Natural killer cell (primary cell): Measurements from ENCODE around the gene PGRMC2. TPM values are rescaled to one million over a fixed set of nuclear protein-coding genes. Genes with fewer than 3 reads are reported as not detected.

ENCODE experiments used
- ATAC-seq, 3 donors: fragments of 150-1000 bp in 2 of 3; fragments of 200-7000 bp in 1 of 3; cut with Tn5 transposase; 1 replicate in 1 of 3; 2 replicates in 2 of 3; pipeline ENCODE4 v1.10.0; 2021; ENCODE audit warnings: mild to moderate bottlenecking in 2 of 3, moderate library complexity in 2 of 3
- DNase-seq, 2 donors: peaks; one replicate each; pipeline versions ENCODE4 v3.0.0 to v3.0.0-alpha.2; 2013 to 2021; ENCODE audit warnings: mixed read lengths in 1 of 2
- H3K27ac ChIP-seq: one replicate; pipeline ENCODE4 v1.5.1; 2013; ENCODE audit warnings: mild to moderate bottlenecking, low read length
- H3K27me3 ChIP-seq: one replicate; pipeline ENCODE4 v1.6.1; 2013; ENCODE audit warnings: low read length; ENCODE audit not compliant: control insufficient read depth, insufficient read depth
- H3K36me3 ChIP-seq: one replicate; pipeline ENCODE4 v1.6.1; 2013; ENCODE audit warnings: low read length; ENCODE audit not compliant: control insufficient read depth, insufficient read depth
- H3K4me1 ChIP-seq: one replicate; pipeline ENCODE4 v1.6.1; 2013; ENCODE audit warnings: low read length; ENCODE audit not compliant: control insufficient read depth, insufficient read depth
- H3K4me3 ChIP-seq: one replicate; pipeline ENCODE4 v1.5.1; 2013; ENCODE audit warnings: low read length
- H3K9me3 ChIP-seq: one replicate; pipeline ENCODE4 v1.6.1; 2013; ENCODE audit warnings: low read length; ENCODE audit not compliant: control insufficient read depth, insufficient read depth
- H3K27ac Mint-ChIP-seq, 2 donors: one replicate each; pipeline ENCODE4 v1.8.0; 2022; ENCODE audit warnings: mild to moderate bottlenecking in 2 of 2, mixed read lengths in 2 of 2, moderate library complexity in 1 of 2
- H3K27me3 Mint-ChIP-seq, 2 donors: one replicate each; pipeline ENCODE4 v1.8.0; 2022; ENCODE audit warnings: low read depth in 2 of 2, mixed read lengths in 2 of 2
- H3K36me3 Mint-ChIP-seq: one replicate; pipeline ENCODE4 v1.8.0; 2022; ENCODE audit warnings: mixed read lengths
- H3K4me1 Mint-ChIP-seq, 2 donors: one replicate each; pipeline ENCODE4 v1.8.0; 2022; ENCODE audit warnings: mixed read lengths in 2 of 2
- H3K4me3 Mint-ChIP-seq: one replicate; pipeline ENCODE4 v1.8.0; 2022; ENCODE audit warnings: mild to moderate bottlenecking, moderate library complexity, mixed read lengths
- H3K9me3 Mint-ChIP-seq, 2 donors: one replicate each; pipeline ENCODE4 v1.8.0; 2022; ENCODE audit warnings: mixed read lengths in 2 of 2
- WGBS: methylation state at CpG from one replicate; pipeline ENCODE4 v1.1.7; 2013; ENCODE audit warnings: missing lambda C conversion rate; ENCODE audit not compliant: insufficient coverage; 5-methylcytosine and 5-hydroxymethylcytosine counted together
- intact Hi-C: fragments of 100-400 bp; cut with micrococcal nuclease; formaldehyde crosslinking; loops from one replicate; pipeline ENCODE4 v1.14.2; 2022
- total RNA-seq, 4 donors: library from RNA; stranded (reverse); fragments of 120-200 nt in 1 of 4; gene quantifications; one replicate each; pipeline versions ENCODE4 v1.2.3 to v1.2.4, GENCODE V29; 2013 to 2022
- TF ChIP-seq, protein P1 (sequence below): fragments of 200-600 bp; IDR thresholded peaks from one replicate; pipeline ENCODE4 v1.8.0; 2022; ENCODE audit warnings: antibody characterized with exemption

Gene PGRMC2
- total RNA-seq, 3 donors from 2014 or later (not counting 1 experiment from before 2014, with no cell fraction given), result 42.0 to 58.6 (median 53.2) TPM

DNA sequence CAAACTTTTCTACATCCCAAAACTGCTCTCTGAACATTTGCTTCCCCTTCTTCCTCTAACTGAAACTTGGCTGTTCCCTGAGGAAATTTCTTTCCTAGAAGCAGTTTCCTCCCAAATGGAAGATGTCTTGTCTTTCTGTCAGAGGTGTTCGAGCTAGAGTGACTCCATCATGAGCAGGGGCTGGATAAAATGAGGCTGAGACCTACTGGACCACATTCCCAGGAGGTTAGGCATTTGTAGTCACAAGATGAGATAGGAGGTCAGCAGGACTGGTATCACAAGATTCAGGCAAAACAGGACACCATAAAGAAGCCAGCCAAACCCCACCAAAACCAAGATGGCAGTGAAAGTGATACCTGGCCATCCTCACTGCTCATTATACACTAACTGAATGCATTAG lies 35.8 kb upstream of the PGRMC2 start:
- intact Hi-C loops, result no loop called here
- WGBS, result 79% methylated on average over 1 of the region's 1 CpG
- Histone ChIP-seq H3K9me3 (no peaks in the 10 kb centered on the region), H3K4me1 (no peaks in the 10 kb centered on the region), H3K27me3 (no peaks in the 10 kb centered on the region), H3K27ac (no peak overlapping the region), H3K4me3 (no peak overlapping the region), H3K36me3 (no peaks in the 10 kb centered on the region)
- Mint-ChIP-seq H3K36me3 (no peaks in the 10 kb centered on the region), H3K4me3 (no peak overlapping the region), H3K27me3 (no peaks in the 10 kb centered on the region), H3K4me1 (no peaks in the 10 kb centered on the region), H3K27ac (no peak overlapping the region), H3K9me3 (no peaks in the 10 kb centered on the region)
- TF ChIP-seq, protein P1, sequence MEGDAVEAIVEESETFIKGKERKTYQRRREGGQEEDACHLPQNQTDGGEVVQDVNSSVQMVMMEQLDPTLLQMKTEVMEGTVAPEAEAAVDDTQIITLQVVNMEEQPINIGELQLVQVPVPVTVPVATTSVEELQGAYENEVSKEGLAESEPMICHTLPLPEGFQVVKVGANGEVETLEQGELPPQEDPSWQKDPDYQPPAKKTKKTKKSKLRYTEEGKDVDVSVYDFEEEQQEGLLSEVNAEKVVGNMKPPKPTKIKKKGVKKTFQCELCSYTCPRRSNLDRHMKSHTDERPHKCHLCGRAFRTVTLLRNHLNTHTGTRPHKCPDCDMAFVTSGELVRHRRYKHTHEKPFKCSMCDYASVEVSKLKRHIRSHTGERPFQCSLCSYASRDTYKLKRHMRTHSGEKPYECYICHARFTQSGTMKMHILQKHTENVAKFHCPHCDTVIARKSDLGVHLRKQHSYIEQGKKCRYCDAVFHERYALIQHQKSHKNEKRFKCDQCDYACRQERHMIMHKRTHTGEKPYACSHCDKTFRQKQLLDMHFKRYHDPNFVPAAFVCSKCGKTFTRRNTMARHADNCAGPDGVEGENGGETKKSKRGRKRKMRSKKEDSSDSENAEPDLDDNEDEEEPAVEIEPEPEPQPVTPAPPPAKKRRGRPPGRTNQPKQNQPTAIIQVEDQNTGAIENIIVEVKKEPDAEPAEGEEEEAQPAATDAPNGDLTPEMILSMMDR, result no peak
- DNase-seq (no peak), ATAC-seq (no peak)

DNA sequence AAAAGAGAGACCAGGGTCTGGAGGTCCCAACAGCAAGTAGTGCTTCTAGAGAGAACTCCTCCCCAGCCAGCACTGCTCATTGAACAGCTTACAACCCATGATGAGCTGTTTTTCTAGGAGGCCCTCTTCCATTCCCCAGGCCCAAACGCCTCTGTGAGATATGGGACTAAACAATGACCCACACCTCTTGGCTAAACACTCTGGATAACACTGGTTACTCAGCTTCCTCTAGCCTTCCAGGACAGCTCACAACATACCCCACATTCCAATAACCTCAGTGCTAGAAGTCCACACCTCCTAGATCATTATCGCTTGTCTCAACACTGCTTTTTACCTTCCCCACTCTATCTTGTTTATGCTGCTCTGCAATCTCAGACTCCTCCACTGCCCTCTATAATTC lies 35.4 kb upstream of the PGRMC2 start:
- DNase-seq (no peak), ATAC-seq (no peak)
- H3K27ac Mint-ChIP-seq, result no peak overlapping the region
- TF ChIP-seq, protein P1, result no peak
- H3K4me3 Mint-ChIP-seq, result no peak overlapping the region
- Histone ChIP-seq H3K36me3 (no peaks in the 10 kb centered on the region), H3K27me3 (no peaks in the 10 kb centered on the region), H3K4me3 (no peak overlapping the region), H3K4me1 (no peaks in the 10 kb centered on the region), H3K9me3 (no peaks in the 10 kb centered on the region), H3K27ac (no peak overlapping the region)
- H3K9me3 Mint-ChIP-seq, result no peaks in the 10 kb centered on the region
- intact Hi-C loops, result no loop called here
- no peaks in the 10 kb centered on the region for H3K36me3 Mint-ChIP-seq
- H3K27me3 Mint-ChIP-seq, result no peaks in the 10 kb centered on the region
- H3K4me1 Mint-ChIP-seq, result no peaks in the 10 kb centered on the region
- WGBS, result 58% methylated on average over 2 of the region's 2 CpGs

DNA sequence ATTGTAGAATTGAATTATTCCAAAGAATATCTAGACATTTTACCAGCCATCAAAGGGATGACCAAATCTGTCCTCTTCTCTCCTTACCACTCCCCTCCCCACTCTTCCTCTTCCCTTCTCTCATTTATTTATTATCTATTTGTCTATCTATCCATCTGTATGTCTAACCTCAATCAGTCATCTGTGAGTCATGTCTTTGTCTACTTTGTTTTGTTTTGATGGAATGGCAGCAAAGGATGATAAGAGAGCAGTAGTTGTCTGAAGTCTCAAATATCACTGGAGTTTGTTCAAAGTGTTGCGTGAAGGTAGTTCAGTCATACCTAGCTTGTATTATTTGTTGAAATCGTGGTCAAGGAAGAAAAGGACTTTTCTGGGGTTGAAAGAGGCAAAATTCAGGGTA lies 34.7 kb upstream of the PGRMC2 start:
- intact Hi-C loops, result no loop called here
- Histone ChIP-seq H3K4me3 (no peak overlapping the region), H3K27ac (no peak overlapping the region), H3K36me3 (no peaks in the 10 kb centered on the region), H3K4me1 (no peaks in the 10 kb centered on the region), H3K27me3 (no peaks in the 10 kb centered on the region), H3K9me3 (no peaks in the 10 kb centered on the region)
- TF ChIP-seq, protein P1, result no peak
- no peak for DNase-seq
- no peaks in the 10 kb centered on the region for H3K4me1 Mint-ChIP-seq
- H3K36me3 Mint-ChIP-seq, result no peaks in the 10 kb centered on the region
- WGBS, result 91% methylated on average over 2 of the region's 2 CpGs
- no peak overlapping the region for H3K4me3 Mint-ChIP-seq
- H3K27ac Mint-ChIP-seq, result no peak overlapping the region
- H3K9me3 Mint-ChIP-seq, result no peaks in the 10 kb centered on the region
- no peak for ATAC-seq
- H3K27me3 Mint-ChIP-seq, result no peaks in the 10 kb centered on the region

DNA sequence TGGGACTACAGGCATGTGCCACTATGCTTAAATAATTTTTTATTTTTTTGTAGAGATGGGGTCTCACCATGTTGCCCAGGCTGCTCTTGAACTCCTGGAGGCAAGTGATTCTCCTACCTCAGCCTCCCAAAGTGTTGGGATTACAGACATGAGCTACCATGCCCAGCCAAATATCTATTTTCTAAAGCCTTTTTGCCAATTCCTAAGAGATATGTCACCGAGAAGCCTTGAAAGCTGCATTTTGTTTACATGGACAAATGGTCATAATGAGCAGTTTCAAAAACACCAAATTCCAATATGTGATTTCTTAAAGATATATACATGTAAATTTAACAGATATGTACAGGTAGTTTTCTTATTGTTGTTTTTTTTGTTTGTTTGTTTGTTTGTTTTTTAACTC lies 33.0 kb upstream of the PGRMC2 start:
- H3K27me3 ChIP-seq, result no peaks in the 10 kb centered on the region
- no peaks in the 10 kb centered on the region for H3K4me1 ChIP-seq
- Mint-ChIP-seq H3K4me3 (no peak overlapping the region), H3K36me3 (no peaks in the 10 kb centered on the region), H3K9me3 (no peaks in the 10 kb centered on the region), H3K4me1 (no peaks in the 10 kb centered on the region), H3K27ac (no peak overlapping the region), H3K27me3 (no peaks in the 10 kb centered on the region)
- TF ChIP-seq, protein P1, result no peak
- intact Hi-C loops, result no loop called here
- H3K36me3 ChIP-seq, result no peaks in the 10 kb centered on the region
- H3K27ac ChIP-seq, result no peak overlapping the region
- DNase-seq (no peak), ATAC-seq (no peak)
- no peaks in the 10 kb centered on the region for H3K9me3 ChIP-seq
- no peak overlapping the region for H3K4me3 ChIP-seq
- WGBS, result no CpG with 5 or more reads among the region's 1 CpG
